ENCODE data around the gene GPR149. TPM values are rescaled to one million over a fixed set of nuclear protein-coding genes. Genes with fewer than 3 reads are reported as not detected.

The GPR149 gene
- total RNA-seq (not detected), polyA plus RNA-seq (ENCODE audit: insufficient read depth, low read depth, low replicate concordance) (not detected)
- long read RNA-seq, donor 1, result 0 reads
- long read RNA-seq, donor 2, result 0 reads
- long read RNA-seq, donor 3, result 0 reads
- long read RNA-seq, donor 4, result 0 reads
- long read RNA-seq, donor 5, result 0 reads
- long read RNA-seq, donor 6, result 0 reads
- long read RNA-seq, donor 7, result 0 reads
- long read RNA-seq, donor 8, result 0 reads
- long read RNA-seq, donor 9, result 0 reads
- long read RNA-seq, donor 10, result 0 reads

- H3K9me3 ChIP-seq (ENCODE audit: control insufficient read depth in 2 of 3, insufficient read depth in 1 of 3, low read length in 3 of 3), result no peaks in the 10 kb centered on the region
- no peak within 1 kb of the TSS for H3K4me3 ChIP-seq (ENCODE audit: low read length in 3 of 3)
- TF ChIP-seq CTCF (IDR thresholded peaks at IDR 0.05; ENCODE audit: borderline replicate concordance, extremely low read depth, insufficient read depth), result no peak
- no peaks in the 10 kb centered on the region for H3K36me3 ChIP-seq (ENCODE audit: control insufficient read depth in 2 of 3, insufficient read depth in 3 of 3, low read length in 3 of 3)
- FAIRE-seq, result no peak
- H3K27ac ChIP-seq (ENCODE audit: low read depth in 2 of 2, low read length in 2 of 2), result no peak within 1 kb of the TSS
- H3K4me1 ChIP-seq (ENCODE audit: control insufficient read depth in 2 of 3, insufficient read depth in 2 of 3, low read depth in 1 of 3, low read length in 3 of 3), result no peaks in the 10 kb centered on the region
- intact Hi-C loops (cut with DNase I), result no loop called here
- DNase-seq, result peak in 3 of 5 donors; percentile 10 to 25 (median 16)
- H3K27me3 ChIP-seq (ENCODE audit: control insufficient read depth, insufficient read depth, low read length), result peaks cover 28% of the 10 kb centered on the region
- no peak within 1 kb of the TSS for H3K9ac ChIP-seq (ENCODE audit: low read length in 3 of 3)
Measured at GRCh38 chr3:154430014-154430413, at the start of gene GPR149. GPR149 (minus strand) TSS chr3:154430190; CDS start chr3:154429615, 575 bp downstream.

- DNase-seq (no peak), FAIRE-seq (no peak)
- H3K27ac ChIP-seq (ENCODE audit: low read depth in 2 of 2, low read length in 2 of 2), result no peak overlapping the region
- TF ChIP-seq CTCF (IDR thresholded peaks at IDR 0.05; ENCODE audit: borderline replicate concordance, extremely low read depth, insufficient read depth), result no peak
- H3K4me3 ChIP-seq (ENCODE audit: low read length in 3 of 3), result no peak overlapping the region
- intact Hi-C loops (cut with DNase I), result no loop called here
- no peaks in the 10 kb centered on the region for H3K4me1 ChIP-seq (ENCODE audit: control insufficient read depth in 2 of 3, insufficient read depth in 2 of 3, low read depth in 1 of 3, low read length in 3 of 3)
- no peaks in the 10 kb centered on the region for H3K27me3 ChIP-seq (ENCODE audit: control insufficient read depth, insufficient read depth, low read length)
- peaks cover 0 to 3% (median 0%) of the 10 kb centered on the region in 3 donors for H3K9me3 ChIP-seq (ENCODE audit: control insufficient read depth in 2 of 3, insufficient read depth in 1 of 3, low read length in 3 of 3)
- no peak overlapping the region for H3K9ac ChIP-seq (ENCODE audit: low read length in 3 of 3)
- H3K36me3 ChIP-seq (ENCODE audit: control insufficient read depth in 2 of 3, insufficient read depth in 3 of 3, low read length in 3 of 3), result no peaks in the 10 kb centered on the region
Measured at GRCh38 chr3:154473769-154474168, 43.8 kb upstream of the GPR149 start.

- TF ChIP-seq CTCF (IDR thresholded peaks at IDR 0.05; ENCODE audit: borderline replicate concordance, extremely low read depth, insufficient read depth), result no peak
- Histone ChIP-seq H3K36me3 (ENCODE audit: control insufficient read depth in 2 of 3, insufficient read depth in 3 of 3, low read length in 3 of 3) (no peaks in the 10 kb centered on the region), H3K4me3 (ENCODE audit: low read length in 3 of 3) (no peak overlapping the region), H3K9me3 (ENCODE audit: control insufficient read depth in 2 of 3, insufficient read depth in 1 of 3, low read length in 3 of 3) (peaks cover 0 to 3% (median 0%) of the 10 kb centered on the region in 3 donors), H3K27me3 (ENCODE audit: control insufficient read depth, insufficient read depth, low read length) (no peaks in the 10 kb centered on the region), H3K4me1 (ENCODE audit: control insufficient read depth in 2 of 3, insufficient read depth in 2 of 3, low read depth in 1 of 3, low read length in 3 of 3) (no peaks in the 10 kb centered on the region), H3K9ac (ENCODE audit: low read length in 3 of 3) (no peak overlapping the region), H3K27ac (ENCODE audit: low read depth in 2 of 2, low read length in 2 of 2) (no peak overlapping the region)
- DNase-seq (no peak), FAIRE-seq (no peak)
- intact Hi-C loops (cut with DNase I), result no loop called here
Measured at GRCh38 chr3:154469585-154469984, 39.6 kb upstream of the GPR149 start.
